Prostate gland (tissue), 2 donors: ENCODE measurements around the gene PACS1. TPM values are rescaled to one million over a fixed set of nuclear protein-coding genes. Genes with fewer than 3 reads are reported as not detected.
A peak's percentile ranks its signal among the peaks of the same experiment; 100 is the strongest.

Experiments used
- DNase-seq: peaks from one replicate; pipeline ENCODE4 v3.0.0-alpha.2; 2019; ENCODE audit warnings: low spot score
- H3K27ac ChIP-seq, 2 donors: fragments of 200-600 bp; sonication (generic); 2 replicates each; pipeline ENCODE4 v1.5.1; 2017 to 2019
- H3K27me3 ChIP-seq: fragments of 200-600 bp; sonication (generic); replicated peaks from 2 replicates; pipeline ENCODE4 v1.5.1; 2019; ENCODE audit not compliant: insufficient read depth
- H3K36me3 ChIP-seq, 2 donors: fragments of 200-600 bp; sonication (generic); 1 replicate in 1 of 2; 2 replicates in 1 of 2; pipeline versions ENCODE4 v1.5.1 to v1.8.1; 2017 to 2019
- H3K4me1 ChIP-seq: fragments of 200-600 bp; sonication (generic); replicated peaks from 2 replicates; pipeline ENCODE4 v1.5.1; 2019
- H3K4me3 ChIP-seq, 2 donors: fragments of 200-600 bp; sonication (generic); 2 replicates each; pipeline ENCODE4 v1.5.1; 2017 to 2019
- H3K9me3 ChIP-seq: fragments of 200-600 bp; sonication (generic); 2 replicates; pipeline ENCODE4 v1.5.1; 2017
- CTCF ChIP-seq, 4 experiments: fragments of 200-600 bp in 2 of 4; fragments of 450-650 bp in 2 of 4; sonication (generic) in 2 of 4; IDR thresholded peaks; 1 replicate in 3 of 4; 2 replicates in 1 of 4; pipeline ENCODE4 v1.5.1; 2016 to 2019; ENCODE audit warnings: antibody characterized with exemption in 4 of 4, mild to moderate bottlenecking in 2 of 4, moderate library complexity in 2 of 4
- POLR2A ChIP-seq: fragments of 450-650 bp; IDR thresholded peaks from one replicate; pipeline ENCODE4 v1.6.1; 2016; ENCODE audit warnings: antibody characterized with exemption, mild to moderate bottlenecking
- POLR2AphosphoS5 ChIP-seq: sonication (generic); formaldehyde crosslinking; IDR thresholded peaks from one replicate; pipeline ENCODE4 v1.6.1; 2017; ENCODE audit warnings: antibody characterized with exemption
- WGBS: methylation state at CpG from one replicate; pipeline ENCODE4 v1.1.5; 2018; 5-methylcytosine and 5-hydroxymethylcytosine counted together
- intact Hi-C: fragments of 100-400 bp; cut with DNase I; formaldehyde crosslinking; loops from one replicate; pipeline ENCODE4 v1.14.2; 2022
- total RNA-seq, 2 donors: library from RNA; depleted of rRNA; stranded (reverse); fragments of >200 nt; gene quantifications; one replicate each; pipeline ENCODE4 v1.1.0, GENCODE V29; 2016

PACS1 gene
- total RNA-seq, 2 donors from 2014 or later: 51.9 to 107 TPM

DNA sequence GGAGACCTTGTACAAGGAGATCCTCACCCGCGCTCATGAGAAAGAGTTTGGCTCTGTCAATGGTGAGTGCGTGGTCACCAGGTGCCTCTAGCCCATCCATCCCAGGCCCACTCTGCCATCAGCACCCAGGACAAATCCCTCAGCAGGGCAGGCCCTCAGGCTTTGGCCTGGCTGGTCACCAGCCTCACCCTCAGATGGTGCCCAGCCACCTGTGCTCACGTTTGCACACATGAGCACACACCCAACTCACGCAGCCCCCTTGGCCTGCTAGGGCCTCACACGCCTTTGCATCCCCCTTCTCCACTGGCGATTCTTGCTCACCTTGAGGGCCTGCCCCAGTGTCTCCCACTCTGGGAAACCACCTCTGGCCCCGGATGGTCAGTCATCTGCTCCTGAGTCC lies 194.3 kb downstream of the PACS1 start:
- peaks cover 0 to 7% of the 10 kb centered on the region in 2 donors for H3K36me3 ChIP-seq
- H3K4me1 ChIP-seq: peaks cover 7% of the 10 kb centered on the region
- no peak for DNase-seq
- no peak overlapping the region for H3K27ac ChIP-seq
- H3K27me3 ChIP-seq: no peaks in the 10 kb centered on the region
- no peak overlapping the region for H3K4me3 ChIP-seq
- 91% methylated on average over 8 of the region's 8 CpGs for WGBS
- intact Hi-C loops: loop anchor here (10.0 kb wide), 1 partner anchor 350 kb away; the partner anchor contains the start of genes C11orf68 and DRAP1
- TF ChIP-seq CTCF (IDR thresholded peaks at IDR 0.05): no peak
- no peak for TF ChIP-seq POLR2A
- TF ChIP-seq POLR2AphosphoS5: no peak
- H3K9me3 ChIP-seq: no peaks in the 10 kb centered on the region

GRCh38 chr11:66264914-66265313 lies 194.8 kb downstream of the PACS1 start:
- Histone ChIP-seq H3K27ac (no peak overlapping the region), H3K36me3 (peaks cover 0 to 7% of the 10 kb centered on the region in 2 donors)

GRCh38 chr11:66265531-66266377 lies 195.7 kb downstream of the PACS1 start:
- Histone ChIP-seq H3K27ac (no peak overlapping the region), H3K36me3 (peaks cover 0 to 7% of the 10 kb centered on the region in 2 donors), H3K27me3 (no peaks in the 10 kb centered on the region), H3K4me3 (no peak overlapping the region), H3K4me1 (peaks cover 9% of the 10 kb centered on the region), H3K9me3 (no peaks in the 10 kb centered on the region)
- intact Hi-C loops: loop anchor here (10.0 kb wide), 1 partner anchor 351 kb away; the partner anchor contains the start of genes C11orf68 and DRAP1
- no peak for DNase-seq
- TF ChIP-seq POLR2AphosphoS5 (no peak), CTCF (IDR thresholded peaks at IDR 0.05) (no peak), POLR2A (no peak)
- WGBS: 88% methylated on average over 26 of the region's 26 CpGs

More at GRCh38 chr11:66264914-66265313, 194.8 kb downstream of the PACS1 start:
- no peak for TF ChIP-seq POLR2A
- TF ChIP-seq CTCF (IDR thresholded peaks at IDR 0.05): no peak
- TF ChIP-seq POLR2AphosphoS5: no peak
- intact Hi-C loops: loop anchor here (10.0 kb wide), 1 partner anchor 350 kb away; the partner anchor contains the start of genes C11orf68 and DRAP1
- Histone ChIP-seq H3K9me3 (no peaks in the 10 kb centered on the region), H3K4me1 (peaks cover 9% of the 10 kb centered on the region), H3K27me3 (no peaks in the 10 kb centered on the region), H3K4me3 (no peak overlapping the region)
- WGBS: 64% methylated on average over 11 of the region's 12 CpGs
- DNase-seq: no peak

GRCh38 chr11:66266378-66267038 lies 196.4 kb downstream of the PACS1 start:
- no peak for TF ChIP-seq CTCF (IDR thresholded peaks at IDR 0.05)
- TF ChIP-seq POLR2AphosphoS5: no peak
- no peak for TF ChIP-seq POLR2A
- Histone ChIP-seq H3K4me1 (peaks cover 9% of the 10 kb centered on the region), H3K27ac (peak overlapping the region; percentile 98), H3K4me3 (no peak overlapping the region), H3K27me3 (no peaks in the 10 kb centered on the region), H3K9me3 (no peaks in the 10 kb centered on the region), H3K36me3 (peaks cover 0 to 7% of the 10 kb centered on the region in 2 donors)
- intact Hi-C loops: loop anchor here (10.0 kb wide), 1 partner anchor 352 kb away; the partner anchor contains the start of genes C11orf68 and DRAP1
- 82% methylated on average over 20 of the region's 20 CpGs for WGBS
- DNase-seq: no peak
